Psoas muscle (tissue), 8 donors: ENCODE data around the gene YPEL5. TPM values are rescaled to one million over a fixed set of nuclear protein-coding genes. Genes with fewer than 3 reads are reported as not detected.
"Not testable (repeated sequence)": the region's sequence is repeated elsewhere in the genome, so short reads cannot be mapped to it uniquely, and the experiment has no call there.

Source experiments
- ATAC-seq, 4 donors: fragments of 200-7000 bp; cut with Tn5 transposase; one replicate each; pipeline ENCODE4 v1.9.1; 2020; ENCODE audit warnings: moderate library complexity in 3 of 4, mild to moderate bottlenecking in 2 of 4
- DNase-seq, 2 donors: peaks; one replicate each; pipeline ENCODE4 v3.0.0-alpha.2; 2020
- H3K27ac ChIP-seq: fragments of 200-600 bp; one replicate; pipeline ENCODE4 v1.8.0; 2022
- H3K27me3 ChIP-seq, 3 donors: fragments of 200-600 bp in 1 of 3; one replicate each; pipeline versions ENCODE4 v1.6.1 to v1.8.0; 2013 to 2022; ENCODE audit warnings: low read length in 2 of 3, mild to moderate bottlenecking in 2 of 3, moderate library complexity in 1 of 3; ENCODE audit not compliant: insufficient read depth in 3 of 3
- H3K36me3 ChIP-seq, 2 donors: fragments of 200-600 bp in 1 of 2; one replicate each; pipeline versions ENCODE4 v1.6.1 to v1.8.0; 2013 to 2022; ENCODE audit warnings: low read depth in 1 of 2, mild to moderate bottlenecking in 1 of 2, moderate library complexity in 1 of 2; ENCODE audit not compliant: insufficient read depth in 1 of 2
- H3K4me1 ChIP-seq: fragments of 200-600 bp; one replicate; pipeline ENCODE4 v1.8.0; 2022
- H3K4me3 ChIP-seq: fragments of 200-600 bp; one replicate; pipeline ENCODE4 v1.8.0; 2022; ENCODE audit warnings: mild to moderate bottlenecking
- H3K9me3 ChIP-seq: fragments of 200-600 bp; one replicate; pipeline ENCODE4 v1.8.0; 2022
- CTCF ChIP-seq: fragments of 200-600 bp; IDR thresholded peaks from one replicate; pipeline ENCODE4 v1.8.0; 2022; ENCODE audit warnings: antibody characterized with exemption
- WGBS, 3 donors: extraction: QIAGEN DNeasy Blood & Tissue Kit; methylation state at CpG; one replicate each; pipeline versions ENCODE4 v1.1.6 to v1.1.7; 2013; 5-methylcytosine and 5-hydroxymethylcytosine counted together
- intact Hi-C, 2 donors: fragments of 100-400 bp; cut with DNase I; formaldehyde crosslinking; loops; one replicate each; pipeline versions ENCODE4 v1.11.0 to v1.14.2; 2022
- polyA plus RNA-seq, 3 donors: library from polyadenylated mRNA; stranded (reverse); fragments of 200-250 nt; gene quantifications; one replicate each; pipeline ENCODE4 v1.2.3, GENCODE V29; 2013
- total RNA-seq, 4 donors: library from RNA; stranded (reverse); fragmentation: NEBNext Ultra II Directional in 2 of 4; extraction: Animal tissue kit (Norgen Biotek cat#: 25700) in 2 of 4; gene quantifications; one replicate each; pipeline versions ENCODE4 v1.2.1 to v1.2.4, GENCODE V29; 2021 to 2023
- donor health status: healthy with polysubstance abuse.
- donor health status: DM: no; HTN: no; CAD: no; lungs with moderate emphysema.
- donor health status: Bipolar disorder and iron deficiency.
- donor health status: healthy.
- donor health status: DM: yes; HTN: yes; CAD: no.
- donor health status: DM: no; HTN: no; CAD: no.
- donor health status: DM: no; HTN: no; CAD: no.
- donor health status: DM: yes; HTN: yes; CAD: no.

The YPEL5 gene
- total and polyA plus RNA-seq, 7 donors, result 23.2 to 98.0 (median 55.4) TPM

GRCh38 chr2:30136764-30137444 is 9.9 kb upstream of the YPEL5 start:
- 59 to 64% (median 59%) methylated on average over 10 of the region's 10 CpGs for WGBS, 3 donors
- no peaks in the 10 kb centered on the region for H3K4me1 ChIP-seq
- H3K27ac ChIP-seq, result no peak overlapping the region
- DNase-seq, result no peak
- no peak overlapping the region for H3K4me3 ChIP-seq
- no peaks in the 10 kb centered on the region for H3K9me3 ChIP-seq
- no peak for TF ChIP-seq CTCF
- H3K36me3 ChIP-seq, result no peaks in the 10 kb centered on the region
- no peaks in the 10 kb centered on the region for H3K27me3 ChIP-seq
- ATAC-seq, result no peak
- intact Hi-C loops, result no loop called here

DNA sequence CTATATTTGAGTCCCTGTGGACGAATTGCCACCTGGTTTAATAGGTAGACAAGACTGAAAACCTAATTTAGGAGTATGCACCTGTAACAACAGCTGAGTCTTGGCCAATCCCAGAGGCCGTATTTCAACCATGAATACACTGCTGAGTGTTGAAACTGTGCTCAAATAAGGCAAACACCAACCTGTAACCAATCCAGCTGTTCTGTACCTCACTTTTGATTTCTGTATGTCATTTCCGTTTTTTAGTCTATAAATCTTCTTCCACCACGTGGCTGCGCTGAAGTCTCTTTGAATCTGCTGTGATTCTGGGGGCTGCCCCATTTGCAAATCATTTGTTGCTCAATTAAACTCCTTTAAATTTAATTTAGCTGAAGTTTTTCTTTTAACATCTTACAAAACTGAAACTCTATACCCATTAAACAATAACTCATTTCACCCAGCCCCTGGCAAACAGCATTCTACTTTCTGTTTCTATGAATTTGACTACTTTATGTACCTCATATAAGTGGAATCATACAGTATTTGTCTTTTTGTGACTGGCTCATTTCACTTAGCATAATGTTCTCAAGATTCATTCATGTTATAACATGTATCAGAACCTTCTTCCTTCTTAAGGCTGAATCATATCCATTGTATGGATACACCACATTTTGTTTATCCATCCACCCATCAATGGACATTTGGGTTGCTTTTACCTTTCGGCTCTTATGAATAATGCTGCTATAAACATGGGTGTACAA is 7.5 kb upstream of the YPEL5 start:
- no peak for TF ChIP-seq CTCF
- intact Hi-C loops, result no loop called here
- ATAC-seq, result no peak
- Histone ChIP-seq H3K9me3 (no peaks in the 10 kb centered on the region), H3K27me3 (no peaks in the 10 kb centered on the region), H3K36me3 (no peaks in the 10 kb centered on the region), H3K27ac (no peak overlapping the region), H3K4me3 (no peak overlapping the region), H3K4me1 (no peaks in the 10 kb centered on the region)
- WGBS, 3 donors, result 65 to 70% (median 68%) methylated on average over 6 of the region's 6 CpGs
- no peak for DNase-seq

DNA sequence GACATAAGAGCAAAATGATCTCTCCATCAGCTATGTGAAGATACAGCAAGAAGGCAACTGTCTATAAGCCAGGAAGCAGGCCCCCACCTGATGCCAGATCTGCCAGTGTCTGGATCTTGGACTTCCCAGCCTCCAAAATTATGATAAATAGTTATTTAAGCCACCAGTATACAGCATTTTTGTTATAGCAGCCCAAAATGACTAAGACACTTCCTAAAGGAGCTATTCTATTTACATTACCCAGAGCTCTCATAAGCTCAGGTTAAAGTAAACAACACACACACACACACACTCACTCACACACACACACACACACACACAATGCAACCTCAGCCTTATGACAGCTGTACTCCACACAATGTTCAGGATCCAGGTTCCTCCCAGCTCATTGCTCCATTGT is 5.7 kb upstream of the YPEL5 start:
- ATAC-seq (no peak), DNase-seq (no peak)
- intact Hi-C loops, result no loop called here
- no peaks in the 10 kb centered on the region for H3K9me3 ChIP-seq
- no peak for TF ChIP-seq CTCF
- H3K36me3 ChIP-seq, result no peaks in the 10 kb centered on the region
- H3K4me3 ChIP-seq, result no peak overlapping the region
- H3K4me1 ChIP-seq, result peaks cover 5% of the 10 kb centered on the region
- H3K27ac ChIP-seq, result no peak overlapping the region
- H3K27me3 ChIP-seq, result no peaks in the 10 kb centered on the region

DNA sequence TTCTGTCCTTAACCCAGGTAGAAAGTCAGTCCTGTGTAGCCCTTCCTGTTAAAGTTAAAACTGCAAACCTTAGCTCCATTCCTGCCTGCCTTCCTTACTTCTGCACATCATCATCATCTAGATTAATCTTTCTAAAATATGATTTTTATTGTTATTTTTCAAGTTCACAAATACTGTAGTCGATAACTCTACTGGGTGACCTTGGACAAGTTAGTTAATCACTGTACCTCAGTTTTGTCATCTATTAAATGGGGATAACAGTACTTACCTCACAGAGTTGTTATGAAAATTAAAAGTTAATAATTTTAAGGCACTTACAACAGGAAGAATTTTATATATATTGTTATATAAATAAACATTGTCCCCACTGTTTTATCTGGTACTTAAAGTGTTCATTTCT is 2.5 kb upstream of the YPEL5 start:
- no peaks in the 10 kb centered on the region for H3K27me3 ChIP-seq
- H3K4me1 ChIP-seq, result peaks cover 18% of the 10 kb centered on the region
- TF ChIP-seq CTCF, result no peak
- H3K27ac ChIP-seq, result no peak overlapping the region
- intact Hi-C loops, result no loop called here
- no peak for DNase-seq
- H3K9me3 ChIP-seq, result no peaks in the 10 kb centered on the region
- ATAC-seq, result no peak
- 77 to 87% (median 83%) methylated on average over 1 of the region's 1 CpG for WGBS, 3 donors
- H3K4me3 ChIP-seq, result no peak overlapping the region
- H3K36me3 ChIP-seq, result peaks cover 0 to 12% of the 10 kb centered on the region in 2 donors

GRCh38 chr2:30144951-30145350 is 1.9 kb upstream of the YPEL5 start:
- DNase-seq, H3K27me3 ChIP-seq, intact Hi-C loops, ATAC-seq, H3K27ac ChIP-seq, H3K4me3 ChIP-seq, H3K9me3 ChIP-seq: not testable (repeated sequence)
- 85 to 92% (median 88%) methylated on average over 3 of the region's 3 CpGs for WGBS, 3 donors
- peaks cover 25% of the 10 kb centered on the region for H3K4me1 ChIP-seq
- H3K36me3 ChIP-seq, result peaks cover 3 to 18% of the 10 kb centered on the region in 2 donors
